K562 (cell line): ENCODE measurements around the gene ALDH16A1. TPM values are rescaled to one million over a fixed set of nuclear protein-coding genes. Genes with fewer than 3 reads are reported as not detected.

Source experiments
- ARID1B ChIP-seq: fragments of 450-650 bp; IDR thresholded peaks from 2 replicates; pipeline ENCODE4 v1.6.1; 2016; ENCODE audit warnings: antibody characterized with exemption, mild to moderate bottlenecking, inconsistent platforms
- ATF3 ChIP-seq, 2 experiments: fragments of 450-650 bp in 1 of 2; sonication (generic) in 1 of 2; formaldehyde crosslinking in 1 of 2; IDR thresholded peaks in 1 of 2; conservative IDR thresholded peaks in 1 of 2; 2 replicates each; pipeline versions ENCODE4 v1.6.1 to v1.8.1; 2016 to 2023; ENCODE audit warnings: mild to moderate bottlenecking in 2 of 2, moderate library complexity in 2 of 2, inconsistent platforms in 1 of 2, missing genetic modification reagents in 1 of 2
- ETV1 ChIP-seq: fragments of 450-650 bp; conservative IDR thresholded peaks from 2 replicates; pipeline ENCODE4 v1.6.1; 2016; ENCODE audit warnings: missing genetic modification characterization, control low read depth, low read depth, missing compliant biosample characterization
- GTF2F1 ChIP-seq: IDR thresholded peaks from 2 replicates; pipeline ENCODE4 v1.6.1; 2011; ENCODE audit warnings: low read depth, low read length, improper control_type of control experiment
- HLTF ChIP-seq: fragments of 450-650 bp; IDR thresholded peaks from 2 replicates; pipeline ENCODE4 v1.6.1; 2016
- ILK ChIP-seq: fragments of 450-650 bp; IDR thresholded peaks from 2 replicates; pipeline ENCODE4 v1.6.1; 2016; ENCODE audit warnings: missing genetic modification characterization, low read depth, mild to moderate bottlenecking, missing compliant biosample characterization, moderate library complexity, borderline replicate concordance
- MAFG ChIP-seq: fragments of 450-650 bp; conservative IDR thresholded peaks from 2 replicates; pipeline ENCODE4 v1.6.1; 2016; ENCODE audit warnings: missing genetic modification characterization, missing compliant biosample characterization
- NCOA6 ChIP-seq: fragments of 450-650 bp; IDR thresholded peaks from 2 replicates; pipeline ENCODE4 v1.6.1; 2017; ENCODE audit warnings: mild to moderate bottlenecking
- NKRF ChIP-seq: fragments of 450-650 bp; IDR thresholded peaks from 2 replicates; pipeline ENCODE4 v1.6.1; 2016; ENCODE audit warnings: borderline replicate concordance
- OTX1 ChIP-seq: fragments of 450-650 bp; formaldehyde crosslinking; IDR thresholded peaks from 2 replicates; pipeline ENCODE4 v1.4.0; 2022; ENCODE audit warnings: mild to moderate bottlenecking
- PRMT5 ChIP-seq: sonication (generic); formaldehyde crosslinking; IDR thresholded peaks from 2 replicates; pipeline ENCODE4 v1.5.0; 2020; ENCODE audit warnings: missing genetic modification reagents
- SFPQ ChIP-seq: fragments of 200-400 bp; formaldehyde crosslinking; IDR thresholded peaks from 2 replicates; pipeline ENCODE4 v1.6.1; 2017; ENCODE audit warnings: mild to moderate bottlenecking, low read depth, low read length, moderate library complexity
- SMARCB1 ChIP-seq: IDR thresholded peaks from 2 replicates; pipeline ENCODE4 v1.6.1; 2011; ENCODE audit warnings: improper control_type of control experiment, low read depth; ENCODE audit not compliant: insufficient read length
- SNAPC5 ChIP-seq: fragments of 250-450 bp; sonication (Bioruptor Pico); IDR thresholded peaks from 2 replicates; pipeline ENCODE4 v1.8.0; 2021; ENCODE audit warnings: moderate library complexity, mild to moderate bottlenecking, inconsistent platforms
- TAF7 ChIP-seq: fragments of 450-650 bp; IDR thresholded peaks from 2 replicates; pipeline ENCODE4 v1.6.1; 2016; ENCODE audit warnings: missing genetic modification characterization, missing compliant biosample characterization
- TARDBP ChIP-seq: fragments of 450-650 bp; IDR thresholded peaks from 2 replicates; pipeline ENCODE4 v1.6.1; 2016
- TBP ChIP-seq: optimal IDR thresholded peaks from 2 replicates; pipeline ENCODE3; 2011; ENCODE audit warnings: low read depth, low read length, improper control_type of control experiment
- TEAD4 ChIP-seq, 2 experiments: sonication (generic) in 1 of 2; formaldehyde crosslinking in 1 of 2; IDR thresholded peaks; 2 replicates each; pipeline versions ENCODE4 v1.6.1 to v1.8.0; 2012 to 2022; ENCODE audit warnings: borderline replicate concordance in 1 of 2, inconsistent platforms in 1 of 2, low read length in 1 of 2, mild to moderate bottlenecking in 1 of 2, missing genetic modification reagents in 1 of 2
- ZNF3 ChIP-seq: fragments of 250-450 bp; sonication (Bioruptor Pico); IDR thresholded peaks from 2 replicates; pipeline ENCODE4 v1.5.0; 2021; ENCODE audit warnings: mild to moderate bottlenecking, moderate library complexity
- ZNF639 ChIP-seq, 2 experiments: fragments of 200-800 bp in 1 of 2; sonication (Bioruptor generic) in 1 of 2; sonication (generic) in 1 of 2; formaldehyde crosslinking in 1 of 2; IDR thresholded peaks in 1 of 2; conservative IDR thresholded peaks in 1 of 2; 2 replicates each; pipeline versions ENCODE4 v1.5.0 to v1.6.1; 2016 to 2020; ENCODE audit warnings: missing compliant biosample characterization in 1 of 2, missing genetic modification characterization in 1 of 2, missing genetic modification reagents in 1 of 2
- polyA plus RNA-seq, 8 experiments: library from polyadenylated mRNA; depleted of rRNA in 4 of 8; stranded (reverse) in 5 of 8; unstranded in 3 of 8; fragments of >200 nt; fragmentation: Nextera tagmentation in 2 of 8; fragmentation: Illumina TruSeq in 1 of 8; extraction: Ambion mirVana in 2 of 8; extraction: Trizol in 1 of 8; gene quantifications; 2 replicates each; pipeline versions ENCODE4 v1.2.1 to v1.2.3, GENCODE V29; 2011 to 2014; ENCODE audit warnings: inconsistent platforms in 1 of 8, missing spikeins in 1 of 8
- total RNA-seq, 7 experiments: library from RNA; depleted of rRNA in 6 of 7; stranded (reverse); fragments of >200 nt in 6 of 7; fragmentation: Illumina TruSeq in 2 of 7; extraction: Trizol in 2 of 7; gene quantifications; 2 replicates each; pipeline versions ENCODE4 v1.2.1 to v1.2.3, GENCODE V29; 2011 to 2021; ENCODE audit warnings: low replicate concordance in 1 of 7

The ALDH16A1 gene
- total and polyA plus RNA-seq, 9 of the 15 experiments (the other 6 are each of a cell fraction or from before 2014, with no cell fraction given), result 2.2 to 52.2 (median 7.6) TPM

- no peak for TF ChIP-seq SFPQ
- TF ChIP-seq NKRF, result 0 out of 2 replicates have a peak, but pooled peaks have one; percentile 31
- TF ChIP-seq PRMT5 (CRISPR knock-in tag), result no peak
- no peak for TF ChIP-seq TEAD4 (IDR thresholded peaks at IDR 0.05; ENCODE audit: low read length)
- TF ChIP-seq TEAD4 (CRISPR knock-in tag; IDR thresholded peaks at IDR 0.05; ENCODE audit: borderline replicate concordance), result no peak
- TF ChIP-seq MAFG (tag), result no peak
- TF ChIP-seq SMARCB1, result no peak
- TF ChIP-seq OTX1, result 0 out of 2 replicates have a peak, but pooled peaks have one; percentile 50
- no peak for TF ChIP-seq NCOA6
- TF ChIP-seq ZNF639 (CRISPR knock-in tag; conservative IDR thresholded peaks at IDR 0.05 in 1 of 2, IDR thresholded peaks at IDR 0.05 in 1 of 2), result no peak
- TF ChIP-seq ATF3 (IDR thresholded peaks at IDR 0.05), result peak; percentile 42; the same call in 1 of the 2 replicates
- no peak for TF ChIP-seq ATF3 (CRISPR knock-in tag; conservative IDR thresholded peaks at IDR 0.05)
- TF ChIP-seq HLTF, result 0 out of 2 replicates have a peak, but pooled peaks have one; percentile 77
- no peak for TF ChIP-seq GTF2F1
- TF ChIP-seq ILK (tag), result no peak
- peak; percentile 22; the same call in 1 of the 2 replicates for TF ChIP-seq ETV1 (tag)
- peak; percentile 38 for TF ChIP-seq ARID1B
- TF ChIP-seq TAF7 (tag), result no peak
- TF ChIP-seq SNAPC5 (CRISPR knock-in tag), result no peak
- TF ChIP-seq ZNF3 (CRISPR knock-in tag), result no peak
- no peak for TF ChIP-seq TBP
- TF ChIP-seq TARDBP, result no peak
These were observed 29.7 kb upstream of the ALDH16A1 start, which contains the start of gene PTH2 (continued) for GRCh38 chr19:49423071-49423984.
